ENCODE measurements around the gene RNPEPL1.

The RNPEPL1 gene

GRCh38 chr2:240564561-240565332, 3.5 kb upstream of the RNPEPL1 start:
- in situ Hi-C loops (cut with MboI; ENCODE audit: low sequenced_read_pairs), result no loop called here

GRCh38 chr2:240565333-240566202, 2.7 kb upstream of the RNPEPL1 start:
- in situ Hi-C loops (cut with MboI; ENCODE audit: low sequenced_read_pairs), result no loop called here

GRCh38 chr2:240566203-240567136, 1.8 kb upstream of the RNPEPL1 start:
- in situ Hi-C loops (cut with MboI; ENCODE audit: low sequenced_read_pairs), result no loop called here

- in situ Hi-C loops (cut with MboI; ENCODE audit: low sequenced_read_pairs), result no loop called here
Measured at GRCh38 chr2:240567137-240567871, 980 bp upstream of the RNPEPL1 start.

GRCh38 chr2:240568678-240569522, 616 bp downstream of the RNPEPL1 start:
- in situ Hi-C loops (cut with MboI; ENCODE audit: low sequenced_read_pairs), result no loop called here

GRCh38 chr2:240569523-240569997, 1.3 kb downstream of the RNPEPL1 start:
- in situ Hi-C loops (cut with MboI; ENCODE audit: low sequenced_read_pairs), result no loop called here

- in situ Hi-C loops (cut with MboI; ENCODE audit: low sequenced_read_pairs), result no loop called here
Measured at GRCh38 chr2:240569998-240570530, 1.8 kb downstream of the RNPEPL1 start.

GRCh38 chr2:240570531-240571313, 2.4 kb downstream of the RNPEPL1 start:
- in situ Hi-C loops (cut with MboI; ENCODE audit: low sequenced_read_pairs), result no loop called here

- in situ Hi-C loops (cut with MboI; ENCODE audit: low sequenced_read_pairs), result no loop called here
Measured at GRCh38 chr2:240571314-240571973, 3.2 kb downstream of the RNPEPL1 start.

- in situ Hi-C loops (cut with MboI; ENCODE audit: low sequenced_read_pairs), result no loop called here
Measured at GRCh38 chr2:240572141-240573031, 4.1 kb downstream of the RNPEPL1 start.

- in situ Hi-C loops (cut with MboI; ENCODE audit: low sequenced_read_pairs), result no loop called here
Measured at GRCh38 chr2:240573071-240573515, 4.8 kb downstream of the RNPEPL1 start.

- in situ Hi-C loops (cut with MboI; ENCODE audit: low sequenced_read_pairs), result no loop called here
Measured at GRCh38 chr2:240573516-240574385, 5.5 kb downstream of the RNPEPL1 start.

- in situ Hi-C loops (cut with MboI; ENCODE audit: low sequenced_read_pairs), result no loop called here
Measured at GRCh38 chr2:240574386-240575100, 6.3 kb downstream of the RNPEPL1 start.

GRCh38 chr2:240575101-240575965, 7.0 kb downstream of the RNPEPL1 start:
- in situ Hi-C loops (cut with MboI; ENCODE audit: low sequenced_read_pairs), result no loop called here
